ENCODE data around the gene EIF4H.
A peak's percentile ranks its signal among the peaks of the same experiment; 100 is the strongest.
"Not testable (repeated sequence)": the region's sequence is repeated elsewhere in the genome, so short reads cannot be mapped to it uniquely, and the experiment has no call there.

The EIF4H gene

DNA sequence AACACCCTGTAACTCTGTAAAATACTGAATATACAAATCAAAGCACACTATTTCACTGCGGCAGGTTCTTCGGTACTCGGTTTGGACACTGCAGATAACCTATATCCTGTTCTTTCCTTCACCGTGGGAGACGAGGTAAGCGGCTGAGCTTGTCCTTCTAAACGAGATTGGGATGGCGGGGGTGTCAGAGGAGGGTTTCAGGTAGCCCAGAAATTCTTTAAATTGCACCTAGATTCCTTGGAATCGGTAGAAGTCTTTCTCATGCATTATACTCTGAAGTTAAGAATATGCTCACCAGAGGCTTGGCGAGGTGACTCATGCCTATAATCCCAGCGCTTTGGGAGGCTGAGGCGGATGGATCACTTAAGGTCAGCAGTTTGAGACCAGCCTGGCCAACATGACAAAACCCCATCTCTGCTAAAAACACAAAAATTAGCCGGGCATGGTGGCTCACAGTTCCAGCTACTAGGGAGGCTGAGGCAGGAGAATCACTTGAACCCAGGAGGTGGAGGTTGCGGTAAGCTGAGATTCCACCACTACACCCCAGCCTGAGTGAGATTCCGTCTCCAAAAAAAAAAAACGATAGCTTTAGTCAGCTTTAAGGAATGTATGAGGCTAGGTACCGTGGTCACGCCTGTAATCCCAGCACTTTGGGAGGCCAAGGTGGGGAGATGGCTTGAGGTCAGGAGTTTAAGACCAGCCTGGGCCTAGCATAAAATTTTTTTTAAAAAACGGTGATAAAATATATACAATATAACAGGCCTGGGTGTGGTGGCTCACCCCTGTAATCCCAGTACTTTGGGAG is 25.6 kb downstream of the EIF4H start:
- no peak for DNase-seq (ENCODE audit: low spot score)

DNA sequence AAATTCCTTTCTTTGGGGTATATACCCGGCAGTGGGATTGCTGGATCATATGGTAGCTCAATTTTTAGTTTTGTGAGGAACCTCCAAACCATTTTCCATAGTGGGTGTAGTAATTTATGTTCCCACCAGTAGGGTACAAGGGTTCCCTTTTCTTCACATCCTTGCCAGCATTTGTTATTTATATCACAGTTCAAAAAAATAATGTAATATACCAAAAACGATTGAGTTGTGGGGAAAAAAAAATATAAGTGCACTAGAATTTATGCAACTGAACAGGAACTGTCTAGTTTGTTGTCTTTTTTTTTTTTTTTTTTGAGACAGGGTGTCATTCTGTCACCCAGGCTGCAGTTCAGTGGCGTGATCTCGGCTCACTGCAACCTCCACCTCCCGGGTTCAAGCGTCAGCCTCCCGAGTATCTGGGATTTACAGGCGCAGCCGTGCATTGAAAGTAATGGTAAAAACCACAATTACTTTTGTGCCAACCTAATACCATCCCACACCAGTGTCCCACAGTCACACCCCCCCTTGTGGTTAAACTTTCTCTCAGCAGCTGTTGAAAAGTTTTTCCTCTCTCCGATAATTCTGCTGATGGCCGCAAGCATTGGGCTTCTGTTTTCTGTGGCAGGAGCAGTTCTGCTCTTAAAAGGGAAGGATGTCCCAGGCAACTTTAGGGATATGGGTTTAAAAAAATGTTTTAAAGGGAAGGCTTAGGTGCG is 28.8 kb downstream of the EIF4H start:
- peak; percentile 33 for DNase-seq (ENCODE audit: low spot score)

DNA sequence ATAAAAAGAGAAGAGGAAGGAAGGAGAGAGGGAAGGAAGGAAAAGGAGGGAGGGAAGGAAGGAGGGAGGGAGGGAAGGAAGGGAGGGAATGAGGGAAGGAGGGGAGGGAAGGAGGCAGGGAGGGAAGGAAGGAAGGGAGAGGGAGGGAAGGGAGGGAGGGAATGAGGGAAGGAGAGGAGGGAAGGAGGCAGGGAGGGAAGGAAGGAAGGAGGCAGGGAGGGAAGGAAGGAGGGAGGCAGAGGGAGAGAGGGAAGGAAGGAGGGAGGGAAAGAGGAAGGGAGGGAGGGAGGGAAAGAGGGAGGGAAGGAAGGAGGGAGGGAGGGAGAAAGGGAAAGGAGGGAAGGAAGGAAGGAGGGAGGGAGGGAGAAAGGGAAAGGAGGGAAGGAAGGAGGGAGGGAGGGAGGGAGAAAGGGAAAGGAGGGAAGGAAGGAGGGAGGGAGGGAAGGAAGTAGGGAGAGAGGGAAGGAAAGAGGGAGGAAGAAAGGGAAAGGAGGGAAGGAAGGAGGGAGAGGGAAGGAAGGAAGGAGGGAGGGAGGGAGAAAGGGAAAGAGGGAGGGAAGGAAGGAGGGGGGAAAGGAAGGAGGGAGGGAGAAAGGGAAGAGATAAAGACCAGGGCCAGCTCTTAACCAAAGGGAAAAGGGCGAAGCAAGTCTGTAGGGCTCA is 29.9 kb downstream of the EIF4H start:
- DNase-seq (ENCODE audit: low spot score): no peak

DNA sequence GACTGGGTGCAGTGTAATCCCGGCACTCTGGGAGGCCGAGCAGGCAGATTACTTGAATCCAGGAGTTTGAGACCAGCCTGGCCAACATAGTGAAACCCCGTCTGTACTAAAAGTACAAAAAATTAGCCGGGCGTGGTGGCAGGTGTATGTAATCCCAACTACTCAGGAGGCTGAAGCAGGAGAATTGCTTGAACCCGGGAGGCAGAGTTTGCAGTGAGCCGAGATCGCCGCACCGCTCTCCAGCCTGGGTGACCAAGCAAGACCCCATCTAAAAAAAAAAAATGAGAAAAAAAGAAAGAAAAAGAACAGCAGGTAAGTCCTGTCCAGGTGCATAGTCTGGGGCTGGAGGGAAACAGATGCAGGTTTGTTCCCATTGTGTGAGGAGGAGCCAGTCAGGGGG is 31.9 kb downstream of the EIF4H start:
- not testable (repeated sequence) for DNase-seq (ENCODE audit: low spot score)

DNA sequence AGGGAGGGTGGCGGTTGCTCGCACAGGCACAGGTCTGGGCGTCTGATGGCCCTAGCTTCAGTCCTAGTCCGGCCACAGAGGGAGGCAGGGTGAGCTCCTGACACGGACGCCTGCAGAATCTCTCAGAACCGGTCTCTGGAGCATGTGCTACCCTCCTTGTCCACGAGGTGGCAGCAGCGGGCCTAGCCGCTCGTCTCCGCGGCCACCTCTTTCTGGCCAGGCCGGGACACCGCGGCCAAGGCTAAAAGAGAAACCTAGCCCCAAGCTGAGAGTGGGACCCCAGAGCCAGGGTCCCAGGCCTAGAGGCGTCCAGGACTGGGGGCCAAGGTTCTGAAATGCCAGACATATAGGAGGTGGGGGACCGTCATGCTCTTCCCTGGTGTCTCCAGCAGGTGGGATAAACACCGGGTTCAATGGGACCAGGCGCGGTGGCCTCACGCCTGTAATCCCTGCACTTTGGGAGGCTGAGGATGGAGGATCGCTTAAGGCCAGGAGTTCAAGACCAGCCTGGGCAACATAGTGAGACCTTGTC is 32.5 kb downstream of the EIF4H start:
- peak; percentile 69 for DNase-seq (ENCODE audit: low spot score)

DNA sequence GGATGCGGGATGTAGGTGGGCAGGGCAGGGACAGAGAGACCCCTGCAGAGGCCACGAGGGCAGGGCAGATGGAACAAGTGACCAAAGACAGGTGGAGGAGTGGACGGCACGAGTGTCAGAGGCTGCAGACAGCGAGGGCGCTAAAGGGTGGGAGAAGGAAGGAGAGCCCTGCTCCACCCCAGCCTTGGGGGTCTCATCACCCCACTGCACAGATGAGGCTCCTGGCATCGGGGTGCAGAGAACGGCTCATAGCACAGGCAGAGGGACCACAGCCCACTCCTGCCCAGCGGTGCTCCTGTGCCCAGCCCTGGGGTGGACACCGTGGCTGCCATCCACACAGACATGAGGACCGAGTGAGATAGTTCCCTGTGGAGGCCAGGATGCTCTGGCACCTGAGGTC is 33.4 kb downstream of the EIF4H start:
- no peak for DNase-seq (ENCODE audit: low spot score)

DNA sequence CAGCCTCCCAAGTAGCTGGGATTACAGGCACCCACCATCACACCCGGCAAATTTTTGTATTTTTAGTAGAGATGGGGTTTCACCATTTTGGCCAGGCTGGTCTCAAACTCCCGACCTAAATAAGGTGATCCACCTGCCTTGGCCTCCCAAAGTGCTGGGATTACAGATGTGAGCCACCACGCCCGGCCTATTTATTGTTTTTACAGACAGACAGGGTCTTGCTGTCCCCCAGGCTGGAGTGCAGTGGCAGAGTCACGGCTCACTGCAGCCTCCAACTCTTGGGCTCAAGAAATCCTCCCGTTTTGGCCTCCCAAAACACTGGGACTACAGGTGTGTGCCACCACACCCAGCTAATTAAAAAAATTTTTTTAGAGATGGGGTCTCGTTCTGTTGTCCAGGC is 34.1 kb downstream of the EIF4H start:
- DNase-seq (ENCODE audit: low spot score): not testable (repeated sequence)

DNA sequence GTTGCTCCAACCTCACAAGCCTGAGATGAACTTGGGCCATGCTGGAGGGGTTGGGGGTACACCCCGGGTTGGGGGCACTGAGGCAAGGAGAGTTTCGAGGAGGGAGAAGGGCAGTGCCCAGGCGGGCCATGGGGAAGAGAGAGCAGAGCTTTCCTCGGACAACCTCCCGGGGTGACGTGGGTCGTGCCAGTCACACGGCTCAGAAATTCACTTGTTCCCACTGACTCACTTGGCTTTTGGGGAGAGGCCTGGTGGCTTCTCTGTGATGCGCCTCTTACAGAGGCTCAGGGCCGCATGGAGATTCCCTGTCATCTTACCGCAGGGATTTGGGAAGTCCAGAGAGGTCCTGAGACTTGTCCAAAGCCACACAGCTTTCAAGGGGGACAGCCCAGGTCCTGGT is 38.5 kb downstream of the EIF4H start:
- no peak for DNase-seq (ENCODE audit: low spot score)

DNA sequence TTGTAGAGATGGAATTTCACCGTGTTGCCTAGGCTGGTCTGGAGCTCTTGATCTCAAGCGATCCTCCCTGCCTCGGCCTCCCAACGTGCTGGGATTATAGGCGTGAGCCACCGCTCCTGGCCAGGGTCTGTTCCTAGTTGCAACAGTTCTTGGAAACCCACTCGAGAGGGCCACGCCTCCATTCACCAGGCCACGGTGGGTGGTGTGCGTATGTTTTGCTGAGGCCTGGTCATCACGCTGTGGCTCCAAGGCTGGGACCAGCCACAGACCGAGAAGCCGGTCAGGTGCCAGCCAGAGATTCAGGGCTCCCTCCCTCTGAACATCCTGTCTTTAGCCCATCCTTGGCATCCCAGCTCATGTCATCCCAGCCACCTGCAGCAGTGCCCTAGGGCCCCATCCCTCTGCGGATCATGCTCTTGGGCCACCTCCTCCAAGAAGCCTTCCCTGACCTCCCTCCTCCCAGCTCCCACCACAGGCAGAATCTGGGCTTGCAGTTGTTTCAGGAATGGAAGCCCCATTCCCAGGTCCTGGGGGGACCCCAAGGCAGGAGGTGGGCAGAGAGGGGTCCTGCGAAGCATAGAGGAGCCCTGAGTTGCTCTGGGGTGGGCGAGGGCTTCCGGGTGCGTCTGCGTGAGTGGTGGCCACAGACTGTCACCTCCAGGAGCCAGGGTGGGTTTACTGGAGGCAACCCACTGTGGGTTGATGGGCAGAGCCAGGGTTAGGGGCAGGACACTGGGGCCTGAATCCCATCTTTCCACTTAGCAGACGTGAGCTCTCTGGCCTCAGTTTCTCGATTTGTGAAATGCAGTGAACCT is 40.9 kb downstream of the EIF4H start:
- DNase-seq (ENCODE audit: low spot score): no peak

DNA sequence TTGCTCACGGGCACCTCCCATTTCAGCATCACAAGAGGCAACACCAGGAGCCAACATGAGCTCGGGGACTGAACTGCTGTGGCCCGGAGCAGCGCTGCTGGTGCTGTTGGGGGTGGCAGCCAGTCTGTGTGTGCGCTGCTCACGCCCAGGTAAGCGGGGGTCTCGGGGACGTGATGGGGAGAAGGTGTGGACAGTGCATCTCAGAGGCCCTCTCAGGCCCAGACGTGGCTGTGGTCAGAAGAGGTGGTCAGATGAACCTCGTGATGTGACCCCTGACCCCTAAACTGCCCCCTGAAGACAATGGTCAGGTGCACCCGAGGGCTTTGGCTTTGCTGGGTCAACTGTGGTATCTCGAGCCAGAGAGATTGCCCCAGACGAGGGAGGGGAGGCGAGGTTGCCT is 41.8 kb downstream of the EIF4H start:
- no peak for DNase-seq (ENCODE audit: low spot score)

DNA sequence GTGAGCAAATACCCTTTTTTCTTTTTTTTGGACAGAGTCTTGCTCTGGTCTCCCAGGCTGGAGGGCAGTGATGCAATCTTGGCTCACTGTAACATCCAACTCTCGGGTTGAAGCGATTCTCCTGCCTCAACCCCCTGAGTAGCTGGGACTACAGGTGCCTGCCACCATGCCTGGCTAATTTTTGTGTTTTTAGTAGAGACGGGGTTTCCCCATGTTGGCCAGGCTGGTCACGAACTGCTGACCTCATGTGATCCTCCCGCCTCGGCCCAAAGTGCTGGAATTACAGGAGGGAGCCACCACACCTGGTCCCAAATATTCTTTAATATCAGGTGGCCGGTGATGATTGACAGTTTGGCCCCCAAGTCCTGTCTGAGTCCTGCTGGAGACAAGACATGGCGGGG is 42.2 kb downstream of the EIF4H start:
- no peak for DNase-seq (ENCODE audit: low spot score)

DNA sequence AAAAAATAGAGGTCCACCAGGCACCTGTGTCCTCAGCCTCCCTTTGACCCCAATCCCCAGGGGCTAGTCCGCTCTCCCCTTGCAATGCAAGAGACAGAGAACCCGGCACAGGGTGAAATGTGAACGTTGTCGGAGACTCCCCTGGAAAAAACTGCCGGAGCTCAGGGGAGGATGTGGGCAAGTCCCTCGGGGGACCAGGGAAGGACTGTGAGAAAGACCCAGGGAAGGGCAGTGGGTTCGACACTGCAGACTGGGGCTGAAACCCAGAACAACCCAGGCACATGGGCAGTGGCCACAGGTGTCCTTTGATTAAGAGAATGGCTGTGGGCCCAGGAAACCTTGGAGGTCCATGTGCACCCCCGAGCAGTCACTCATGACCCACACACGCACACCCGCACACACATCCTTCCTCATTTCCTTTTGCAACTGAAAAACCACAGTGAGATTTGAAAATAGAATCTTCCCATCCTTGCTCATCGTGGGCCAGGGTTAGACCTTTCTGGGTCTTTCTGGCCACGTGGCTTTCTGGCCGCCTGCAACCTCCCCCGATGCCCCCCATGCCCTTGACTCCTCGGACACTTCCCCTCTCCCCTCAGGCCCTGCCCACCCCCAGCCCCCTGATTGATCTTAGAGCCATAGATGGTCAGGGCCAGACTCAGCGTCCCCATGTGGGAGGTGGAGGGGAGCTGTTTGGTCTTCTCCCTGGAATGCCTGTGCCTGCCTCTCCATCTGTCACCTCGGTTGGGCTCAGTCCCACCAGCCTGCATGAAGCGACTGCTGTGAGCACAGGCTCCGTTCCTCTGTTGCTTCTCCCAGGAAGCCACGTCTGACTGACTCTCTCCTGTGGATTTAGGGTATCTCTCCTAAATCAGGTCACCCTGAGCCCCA is 43.5 kb downstream of the EIF4H start:
- DNase-seq (ENCODE audit: low spot score): no peak

DNA sequence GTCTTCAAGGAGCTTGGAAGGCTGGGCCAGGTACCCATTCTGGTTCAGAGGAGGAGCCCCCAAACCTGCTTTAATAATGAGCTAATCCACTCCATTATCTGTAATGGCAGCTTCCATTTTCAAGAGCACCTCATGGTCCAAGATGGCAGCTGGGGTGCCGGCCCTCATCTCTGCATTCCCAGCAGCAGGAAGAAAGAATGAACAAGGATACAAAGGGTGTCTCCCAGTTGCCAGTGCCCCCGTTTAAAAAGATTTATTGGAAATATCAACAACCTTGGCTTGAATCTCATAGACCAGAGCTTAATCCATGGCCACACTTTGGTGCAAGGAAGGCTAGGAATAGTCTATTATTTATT is 44.2 kb downstream of the EIF4H start:
- no peak for DNase-seq (ENCODE audit: low spot score)

DNA sequence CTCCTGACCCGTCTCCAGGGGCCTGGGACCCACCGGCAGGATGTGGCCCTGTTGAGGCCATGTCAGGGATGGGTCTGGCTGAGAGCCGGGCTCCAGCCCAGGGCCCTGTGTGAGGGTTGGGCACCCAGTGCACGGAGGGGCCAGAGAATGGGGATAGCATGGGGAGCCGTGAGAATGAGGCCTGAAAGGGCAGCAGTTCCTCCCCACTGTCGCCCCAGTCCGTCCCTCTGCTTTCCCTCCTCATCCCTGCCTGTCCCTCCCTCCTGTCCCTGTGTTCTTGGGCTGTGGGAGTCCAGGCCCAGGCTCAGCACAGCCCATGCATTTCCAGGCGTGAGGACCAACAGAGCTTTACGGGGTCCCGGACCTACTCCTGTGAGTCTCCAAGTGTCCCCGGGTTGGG is 45.3 kb downstream of the EIF4H start:
- no peak for DNase-seq (ENCODE audit: low spot score)

DNA sequence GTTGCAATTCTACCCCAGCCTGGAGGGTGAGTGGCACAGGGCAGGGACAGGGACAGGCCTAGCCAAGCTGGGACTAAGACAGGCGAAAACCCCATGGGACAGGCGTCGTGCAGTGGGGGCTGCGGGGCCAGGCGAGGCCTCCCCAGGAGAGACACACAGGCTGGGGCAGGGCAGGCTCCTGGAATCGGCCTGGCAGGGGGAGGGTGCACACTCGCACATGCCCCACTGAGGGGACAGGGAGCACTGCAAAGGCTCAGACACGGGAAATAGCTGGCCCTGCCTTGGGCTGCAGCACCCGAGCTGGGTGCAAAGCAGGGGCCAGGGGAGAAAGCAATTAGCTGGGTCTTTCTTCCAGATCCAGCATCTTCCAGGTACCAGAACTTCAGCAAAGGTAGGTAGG is 46.1 kb downstream of the EIF4H start:
- DNase-seq (ENCODE audit: low spot score): peak; percentile 28

DNA sequence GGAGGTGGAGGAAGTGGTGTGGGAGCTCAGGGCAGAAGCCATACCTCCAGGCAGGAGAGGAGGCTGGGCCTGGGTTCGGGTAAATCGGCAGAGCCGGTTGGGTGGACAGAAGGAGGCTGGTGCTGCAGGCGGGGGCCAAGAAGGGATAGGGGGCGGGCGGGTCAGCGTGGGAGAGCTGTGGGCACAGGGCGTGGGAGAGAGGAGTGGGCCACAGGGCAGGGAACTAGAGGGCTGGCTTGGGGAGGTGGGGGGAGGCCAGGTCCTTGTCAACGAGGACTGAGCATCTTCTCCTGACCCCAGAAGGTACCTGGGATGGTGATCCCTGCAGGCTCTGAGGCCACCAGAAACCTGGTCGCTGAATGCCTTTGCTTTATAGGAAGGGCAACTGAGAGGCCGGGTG is 47.6 kb downstream of the EIF4H start:
- no peak for DNase-seq (ENCODE audit: low spot score)

DNA sequence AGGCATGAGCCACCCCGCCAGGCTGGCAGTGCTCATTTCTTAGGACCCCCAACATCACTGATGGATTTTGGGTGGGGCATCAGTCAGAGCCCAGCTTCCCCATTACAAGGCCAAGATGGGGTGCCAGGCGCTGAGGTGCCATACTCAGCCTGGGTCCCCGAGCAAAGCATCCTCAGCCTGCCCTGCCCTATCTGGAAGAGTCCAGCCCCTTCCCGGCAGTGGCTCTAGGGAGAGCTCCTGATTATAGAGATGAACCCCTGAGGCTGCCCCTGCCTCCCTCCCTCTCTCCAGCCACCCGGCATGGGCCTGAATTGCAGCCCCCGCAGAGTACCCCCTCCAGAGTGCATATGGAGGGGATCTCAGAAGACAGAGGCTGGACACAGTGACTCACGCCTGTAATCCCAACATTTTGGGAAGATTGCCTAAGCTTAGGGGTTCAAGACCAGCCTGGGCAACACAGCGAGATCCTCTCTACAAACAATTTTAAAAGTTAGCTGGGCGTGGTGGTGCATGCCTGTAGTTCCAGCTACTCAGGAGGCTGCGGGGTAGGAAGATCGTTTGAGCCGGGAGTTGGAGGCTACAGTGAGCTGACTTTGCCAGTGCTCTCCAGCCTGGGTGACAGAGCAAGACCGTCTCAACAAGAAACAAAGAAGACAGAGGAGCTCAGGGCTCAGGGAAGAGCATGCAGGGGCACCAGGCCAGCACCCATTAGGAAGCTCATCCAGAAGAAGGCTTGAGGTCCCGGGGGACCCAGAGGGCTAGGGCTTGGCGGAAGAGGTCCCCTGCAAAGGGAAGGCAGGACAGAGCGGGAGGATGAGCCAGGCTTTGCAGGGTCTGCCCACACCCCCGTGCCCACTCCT is 48.9 kb downstream of the EIF4H start:
- DNase-seq (ENCODE audit: low spot score): no peak

DNA sequence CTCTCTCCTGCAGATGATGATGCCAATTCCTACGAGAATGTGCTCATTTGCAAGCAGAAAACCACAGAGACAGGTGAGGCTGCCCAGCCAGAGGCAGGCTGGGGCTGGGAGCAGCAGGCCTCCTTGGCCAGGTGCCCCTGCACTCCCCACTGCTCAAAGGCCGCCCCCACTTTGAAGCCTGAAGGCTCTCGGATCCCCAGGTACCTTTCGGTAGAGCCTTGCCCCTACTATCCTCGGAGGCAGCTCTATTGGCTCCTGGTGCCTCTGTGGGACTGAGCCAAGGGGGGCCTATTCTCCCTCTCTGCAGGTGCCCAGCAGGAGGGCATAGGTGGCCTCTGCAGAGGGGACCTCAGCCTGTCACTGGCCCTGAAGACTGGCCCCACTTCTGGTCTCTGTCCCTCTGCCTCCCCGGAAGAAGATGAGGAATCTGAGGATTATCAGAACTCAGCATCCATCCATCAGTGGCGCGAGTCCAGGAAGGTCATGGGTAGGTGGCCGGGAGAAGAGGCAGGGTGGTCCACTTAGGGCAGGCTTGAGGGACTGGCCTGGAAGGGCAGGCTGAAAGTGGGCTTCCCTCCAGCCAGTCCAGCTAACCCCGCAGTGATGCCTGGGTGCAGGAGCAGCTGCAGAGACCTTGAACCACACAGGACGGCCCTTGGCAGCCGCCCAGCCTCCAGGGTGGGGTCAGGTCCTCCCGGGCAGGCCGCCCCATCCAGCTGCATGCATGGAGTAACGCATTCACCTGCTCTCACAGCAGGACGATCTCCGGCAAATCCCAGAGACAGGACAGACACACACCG is 49.8 kb downstream of the EIF4H start:
- DNase-seq (ENCODE audit: low spot score): no peak

DNA sequence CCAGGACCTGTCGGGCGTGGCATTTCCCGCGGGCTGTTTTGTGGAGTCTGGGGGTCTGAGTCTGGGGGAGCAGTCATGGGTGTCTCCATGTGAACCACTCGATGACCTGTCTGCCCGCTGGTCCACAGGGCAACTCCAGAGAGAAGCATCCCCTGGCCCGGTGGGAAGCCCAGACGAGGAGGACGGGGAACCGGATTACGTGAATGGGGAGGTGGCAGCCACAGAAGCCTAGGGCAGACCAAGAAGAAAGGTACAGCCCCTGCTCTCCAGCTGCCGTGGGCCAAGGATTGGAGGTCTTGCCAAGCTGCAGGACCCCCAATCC is 50.3 kb downstream of the EIF4H start:
- DNase-seq (ENCODE audit: low spot score): no peak

All from HuH-7.5 (cell line).